GM06990 (cell line): ENCODE results near the gene CEACAM18.
"Not testable (repeated sequence)": the region's sequence is repeated elsewhere in the genome, so short reads cannot be mapped to it uniquely, and the experiment has no call there.

Source experiments
- DNase-seq: peaks from one replicate; pipeline ENCODE4 v3.0.0-alpha.2; 2011; ENCODE audit not compliant: insufficient read length; ENCODE audit errors: extremely low read depth
- H3K27me3 ChIP-seq: replicated peaks from 2 replicates; pipeline ENCODE4 v1.6.0; 2011; ENCODE audit warnings: low read length; ENCODE audit not compliant: control insufficient read depth, insufficient read depth
- H3K36me3 ChIP-seq: 2 replicates; pipeline ENCODE4 v1.5.1; 2011; ENCODE audit warnings: low read length; ENCODE audit not compliant: control insufficient read depth, insufficient read depth
- H3K4me3 ChIP-seq: replicated peaks from 2 replicates; pipeline ENCODE4 v1.5.1; 2011; ENCODE audit warnings: low read depth, mild to moderate bottlenecking, control low read depth, low read length
- TF ChIP-seq, protein P1 (sequence below): IDR thresholded peaks from 2 replicates; pipeline ENCODE4 v1.5.1; 2011; ENCODE audit warnings: low read length, control low read depth, mild to moderate bottlenecking, inconsistent platforms; ENCODE audit not compliant: insufficient read depth, poor library complexity, severe bottlenecking

CEACAM18 gene

GRCh38 chr19:51489113-51489512 is 10.8 kb downstream of the CEACAM18 start:
- no peak for DNase-seq
- TF ChIP-seq, protein P1, sequence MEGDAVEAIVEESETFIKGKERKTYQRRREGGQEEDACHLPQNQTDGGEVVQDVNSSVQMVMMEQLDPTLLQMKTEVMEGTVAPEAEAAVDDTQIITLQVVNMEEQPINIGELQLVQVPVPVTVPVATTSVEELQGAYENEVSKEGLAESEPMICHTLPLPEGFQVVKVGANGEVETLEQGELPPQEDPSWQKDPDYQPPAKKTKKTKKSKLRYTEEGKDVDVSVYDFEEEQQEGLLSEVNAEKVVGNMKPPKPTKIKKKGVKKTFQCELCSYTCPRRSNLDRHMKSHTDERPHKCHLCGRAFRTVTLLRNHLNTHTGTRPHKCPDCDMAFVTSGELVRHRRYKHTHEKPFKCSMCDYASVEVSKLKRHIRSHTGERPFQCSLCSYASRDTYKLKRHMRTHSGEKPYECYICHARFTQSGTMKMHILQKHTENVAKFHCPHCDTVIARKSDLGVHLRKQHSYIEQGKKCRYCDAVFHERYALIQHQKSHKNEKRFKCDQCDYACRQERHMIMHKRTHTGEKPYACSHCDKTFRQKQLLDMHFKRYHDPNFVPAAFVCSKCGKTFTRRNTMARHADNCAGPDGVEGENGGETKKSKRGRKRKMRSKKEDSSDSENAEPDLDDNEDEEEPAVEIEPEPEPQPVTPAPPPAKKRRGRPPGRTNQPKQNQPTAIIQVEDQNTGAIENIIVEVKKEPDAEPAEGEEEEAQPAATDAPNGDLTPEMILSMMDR: no peak
- Histone ChIP-seq H3K36me3 (no peaks in the 10 kb centered on the region), H3K27me3 (peaks cover 1% of the 10 kb centered on the region), H3K4me3 (no peak overlapping the region)

- TF ChIP-seq, protein P1: no peak
- no peak for DNase-seq
- H3K4me3 ChIP-seq: no peak overlapping the region
- no peaks in the 10 kb centered on the region; the same call in none of the 2 replicates for H3K27me3 ChIP-seq
- H3K36me3 ChIP-seq: no peaks in the 10 kb centered on the region
These were observed 12.3 kb downstream of the CEACAM18 start for GRCh38 chr19:51490676-51491075.

GRCh38 chr19:51491586-51491985 is 13.2 kb downstream of the CEACAM18 start:
- TF ChIP-seq, protein P1: no peak
- DNase-seq: no peak
- Histone ChIP-seq H3K27me3 (no peaks in the 10 kb centered on the region; the same call in none of the 2 replicates), H3K4me3 (no peak overlapping the region), H3K36me3 (no peaks in the 10 kb centered on the region)

DNA sequence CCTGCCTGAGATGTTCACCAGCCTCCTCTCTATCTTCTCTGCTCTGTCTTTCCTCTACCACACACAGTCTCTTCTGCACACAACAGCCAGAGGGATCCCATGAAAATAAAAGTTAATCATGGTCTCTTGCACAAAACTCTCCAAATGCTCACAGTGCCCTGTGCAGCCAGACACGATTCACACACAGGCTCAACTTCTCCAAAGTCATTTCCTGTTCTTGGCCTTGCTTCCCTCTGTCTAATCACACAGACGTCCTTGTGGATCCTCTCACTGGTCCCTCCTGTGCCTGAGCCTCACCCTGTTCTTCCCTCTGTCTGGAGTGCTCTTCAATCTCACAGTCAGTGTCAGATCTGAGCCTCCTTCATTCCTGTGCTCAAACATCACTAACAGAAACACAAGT is 15.4 kb downstream of the CEACAM18 start:
- TF ChIP-seq, protein P1: no peak
- Histone ChIP-seq H3K36me3 (no peaks in the 10 kb centered on the region), H3K4me3 (no peak overlapping the region), H3K27me3 (no peaks in the 10 kb centered on the region; the same call in none of the 2 replicates)
- no peak for DNase-seq

- H3K36me3 ChIP-seq: no peaks in the 10 kb centered on the region
- no peak overlapping the region for H3K4me3 ChIP-seq
- no peaks in the 10 kb centered on the region; the same call in 1 of the 2 replicates for H3K27me3 ChIP-seq
- TF ChIP-seq, protein P1: no peak
- DNase-seq: no peak
These were observed 19.3 kb downstream of the CEACAM18 start for GRCh38 chr19:51497666-51498065.

- not testable (repeated sequence) for H3K4me3 ChIP-seq, H3K27me3 ChIP-seq, DNase-seq
These were observed 22.6 kb downstream of the CEACAM18 start for GRCh38 chr19:51500931-51501330.

More at GRCh38 chr19:51500931-51501330, 22.6 kb downstream of the CEACAM18 start:
- not testable (repeated sequence) for H3K36me3 ChIP-seq
